ENCODE data around the gene SNAPC5. TPM values are rescaled to one million over a fixed set of nuclear protein-coding genes. Genes with fewer than 3 reads are reported as not detected.

SNAPC5 gene
- total and polyA plus RNA-seq, 10 of the 15 experiments (the other 5 are each of a cell fraction or from before 2014, with no cell fraction given), result 14.4 to 53.5 (median 36.9) TPM

DNA sequence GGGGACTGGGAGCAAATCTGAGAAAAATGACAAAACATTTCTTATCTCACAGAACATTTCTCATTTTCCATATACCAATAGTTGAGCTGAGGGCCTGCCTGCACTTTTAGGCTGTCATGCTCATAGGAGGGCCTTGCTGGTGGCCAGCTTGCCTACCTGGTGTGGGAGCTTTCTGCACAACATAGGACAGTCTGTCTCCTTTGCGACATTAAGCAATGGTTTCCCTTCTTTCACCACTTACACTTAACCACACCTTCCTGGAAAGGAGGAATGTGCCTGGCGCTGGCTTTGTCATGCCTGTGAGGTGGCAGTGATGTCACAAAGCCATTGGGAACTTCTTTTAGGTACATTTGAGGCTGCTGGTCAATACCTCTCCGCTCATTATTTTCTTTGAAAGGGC, 5.7 kb downstream of the SNAPC5 start:
- SMC1A ChIA-PET (ENCODE audit: uncharacterized antibody, unreplicated experiment), result interaction anchor here (1.1 to 3.5 kb wide), 2 partner anchors 18 to 104 kb away, joined by 4 to 9 read pairs; no protein-coding TSS in a partner anchor
- Histone ChIP-seq H3K4me1 (ENCODE audit: control insufficient read depth, insufficient read depth, low read length) (no peaks in the 10 kb centered on the region), H3K4me2 (ENCODE audit: control insufficient read depth, insufficient read depth) (no peak overlapping the region), H3K27me3 (replicated peaks in 1 of 2; ENCODE audit: control insufficient read depth in 2 of 2, insufficient read depth in 2 of 2, low read length in 1 of 2) (no peaks in the 10 kb centered on the region), H3K27ac (ENCODE audit: control insufficient read depth, insufficient read depth) (no peak overlapping the region), H3K79me2 (ENCODE audit: control insufficient read depth, insufficient read depth, low read length) (peaks cover 8% of the 10 kb centered on the region), H4K20me1 (ENCODE audit: control insufficient read depth, insufficient read depth) (no peaks in the 10 kb centered on the region), H2AFZ (ENCODE audit: control insufficient read depth, low read depth, low read length) (no peak overlapping the region), H3K9ac (ENCODE audit: control insufficient read depth, insufficient read depth, low read length) (no peak overlapping the region), H3K4me3 (no peak overlapping the region), H3K36me3 (ENCODE audit: control insufficient read depth in 2 of 2, insufficient read depth in 2 of 2, low read length in 1 of 2) (peaks cover 25 to 39% of the 10 kb centered on the region in 2 experiments), H3K9me3 (replicated peaks; ENCODE audit: control insufficient read depth, insufficient read depth, low read length) (no peaks in the 10 kb centered on the region)
- FAIRE-seq (no peak), ATAC-seq (no peak), DNase-seq (ENCODE audit: low read depth, low spot score) (no peak)
- in situ Hi-C loops (cut with MboI) (no loop called here), intact Hi-C loops (cut with micrococcal nuclease; ENCODE audit: unreplicated experiment) (no loop called here)
- CTCF ChIA-PET, result interaction anchor here (0.8 to 1.6 kb wide), 7 partner anchors 15 to 203 kb away, joined by 3 to 5 read pairs (median 5); no protein-coding TSS in a partner anchor
- no TSS peak for BruUV-seq (replicated peaks)
- POLR2A ChIA-PET, result interaction anchor here (0.6 to 1.4 kb wide), 2 partner anchors 16 to 153 kb away, joined by 4 to 5 read pairs; no protein-coding TSS in a partner anchor
- RAD21 ChIA-PET (ENCODE audit: unreplicated experiment), result interaction anchor here (0.6 to 3.9 kb wide), 4 partner anchors 20 to 104 kb away, joined by 3 to 12 read pairs (median 6); no protein-coding TSS in a partner anchor
- TF ChIP-seq POLR2AphosphoS5 (IDR thresholded peaks at IDR 0.05; ENCODE audit: low read length), result peak; percentile 58
- TF ChIP-seq MEF2A (IDR thresholded peaks at IDR 0.05; ENCODE audit: insufficient read depth, low read depth, low read length), result no peak
- 98% methylated on average over 3 of the region's 3 CpGs for WGBS (ENCODE audit: insufficient coverage, insufficient replicate concordance, low lambda C conversion rate, missing lambda C conversion rate)

DNA sequence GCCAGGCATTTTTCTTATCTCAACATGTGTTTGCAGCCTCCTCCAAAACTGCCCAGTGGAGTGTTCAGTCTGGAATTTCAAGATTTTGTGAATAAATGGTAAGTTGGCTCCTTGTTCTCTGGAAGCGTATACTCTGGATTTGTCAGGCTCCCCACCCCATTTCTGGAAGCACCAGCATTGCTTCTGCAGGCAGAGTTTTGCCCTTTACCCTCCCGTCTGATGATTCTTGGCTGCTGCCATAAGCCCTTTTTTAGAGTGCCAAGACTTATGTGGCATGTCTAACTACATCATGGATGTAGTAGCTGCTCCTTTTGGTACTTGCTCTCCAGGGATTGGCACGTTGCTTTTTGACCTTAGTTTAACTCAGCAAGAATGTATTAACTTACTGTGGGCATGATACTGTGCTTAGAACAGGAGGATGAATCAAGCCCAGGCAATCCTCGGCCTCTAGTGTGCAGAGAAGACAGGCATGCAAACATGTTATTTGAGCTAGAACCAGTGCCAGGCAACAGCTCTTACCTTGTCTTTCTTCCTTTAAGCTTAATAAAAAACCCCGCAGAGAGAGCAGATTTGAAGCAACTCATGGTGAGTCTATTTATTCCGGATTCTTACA, 8.3 kb downstream of the SNAPC5 start:
- no peak for ATAC-seq
- no peak for DNase-seq (ENCODE audit: low read depth, low spot score)
- Histone ChIP-seq H3K4me3 (no peak overlapping the region), H3K9ac (ENCODE audit: control insufficient read depth, insufficient read depth, low read length) (no peak overlapping the region), H3K36me3 (ENCODE audit: control insufficient read depth in 2 of 2, insufficient read depth in 2 of 2, low read length in 1 of 2) (peaks cover 31 to 44% of the 10 kb centered on the region in 2 experiments), H3K79me2 (ENCODE audit: control insufficient read depth, insufficient read depth, low read length) (no peaks in the 10 kb centered on the region), H3K9me3 (replicated peaks; ENCODE audit: control insufficient read depth, insufficient read depth, low read length) (no peaks in the 10 kb centered on the region), H3K27me3 (replicated peaks in 1 of 2; ENCODE audit: control insufficient read depth in 2 of 2, insufficient read depth in 2 of 2, low read length in 1 of 2) (no peaks in the 10 kb centered on the region), H3K4me2 (ENCODE audit: control insufficient read depth, insufficient read depth) (no peak overlapping the region), H4K20me1 (ENCODE audit: control insufficient read depth, insufficient read depth) (no peaks in the 10 kb centered on the region), H3K4me1 (ENCODE audit: control insufficient read depth, insufficient read depth, low read length) (no peaks in the 10 kb centered on the region), H3K27ac (ENCODE audit: control insufficient read depth, insufficient read depth) (no peak overlapping the region), H2AFZ (ENCODE audit: control insufficient read depth, low read depth, low read length) (no peak overlapping the region)
- intact Hi-C loops (cut with micrococcal nuclease; ENCODE audit: unreplicated experiment), result no loop called here
- POLR2A ChIA-PET, result no interaction called here
- in situ Hi-C loops (cut with MboI), result no loop called here
- BruUV-seq (replicated peaks), result no TSS peak
- SMC1A ChIA-PET (ENCODE audit: uncharacterized antibody, unreplicated experiment), result interaction anchor here (1.0 to 1.4 kb wide), 2 partner anchors 101 to 199 kb away, joined by 3 read pairs; no protein-coding TSS in a partner anchor
- no peak for FAIRE-seq
- CTCF ChIA-PET, result interaction anchor here (0.7 kb wide), 1 partner anchor 17 kb away, joined by 3 read pairs; no protein-coding TSS in a partner anchor
- RAD21 ChIA-PET (ENCODE audit: unreplicated experiment), result interaction anchor here (1.1 to 1.2 kb wide), 2 partner anchors 15 to 88 kb away, joined by 3 read pairs; no protein-coding TSS in a partner anchor
- 86% methylated on average over 6 of the region's 6 CpGs for WGBS (ENCODE audit: insufficient coverage, insufficient replicate concordance, low lambda C conversion rate, missing lambda C conversion rate)
- TF ChIP-seq ZNF384 (IDR thresholded peaks at IDR 0.05; ENCODE audit: borderline replicate concordance, low read depth, low read length), result no peak
- no peak for TF ChIP-seq NFIC (IDR thresholded peaks at IDR 0.05; ENCODE audit: low read depth, low read length)
- TF ChIP-seq, protein P1, sequence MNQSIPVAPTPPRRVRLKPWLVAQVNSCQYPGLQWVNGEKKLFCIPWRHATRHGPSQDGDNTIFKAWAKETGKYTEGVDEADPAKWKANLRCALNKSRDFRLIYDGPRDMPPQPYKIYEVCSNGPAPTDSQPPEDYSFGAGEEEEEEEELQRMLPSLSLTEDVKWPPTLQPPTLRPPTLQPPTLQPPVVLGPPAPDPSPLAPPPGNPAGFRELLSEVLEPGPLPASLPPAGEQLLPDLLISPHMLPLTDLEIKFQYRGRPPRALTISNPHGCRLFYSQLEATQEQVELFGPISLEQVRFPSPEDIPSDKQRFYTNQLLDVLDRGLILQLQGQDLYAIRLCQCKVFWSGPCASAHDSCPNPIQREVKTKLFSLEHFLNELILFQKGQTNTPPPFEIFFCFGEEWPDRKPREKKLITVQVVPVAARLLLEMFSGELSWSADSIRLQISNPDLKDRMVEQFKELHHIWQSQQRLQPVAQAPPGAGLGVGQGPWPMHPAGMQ (IDR thresholded peaks at IDR 0.05; ENCODE audit: borderline replicate concordance), result no peak
- TF ChIP-seq POLR2A (IDR thresholded peaks at IDR 0.05; ENCODE audit: low read depth, low read length), result no peak
- TF ChIP-seq BMI1 (IDR thresholded peaks at IDR 0.05; ENCODE audit: borderline replicate concordance), result no peak
- TF ChIP-seq BCL3 (IDR thresholded peaks at IDR 0.05; ENCODE audit: borderline replicate concordance, insufficient read depth, low read depth, low read length, poor library complexity, severe bottlenecking), result no peak
- TF ChIP-seq JUNB (IDR thresholded peaks at IDR 0.05), result no peak
- no peak for TF ChIP-seq MYC (IDR thresholded peaks at IDR 0.05; ENCODE audit: insufficient read depth, insufficient read length, insufficient replicate concordance, low read length, severe bottlenecking)
- no peak for TF ChIP-seq HSF1 (IDR thresholded peaks at IDR 0.05; ENCODE audit: low read depth, low read length)
- no peak for TF ChIP-seq LARP7 (IDR thresholded peaks at IDR 0.05)
- TF ChIP-seq CBFB (IDR thresholded peaks at IDR 0.05; ENCODE audit: low read depth), result no peak

Measured in GM12878 (cell line).